K562 (cell line): Measurements from ENCODE around the gene KNDC1. TPM values are rescaled to one million over a fixed set of nuclear protein-coding genes. Genes with fewer than 3 reads are reported as not detected.

Source experiments
- ARID2 ChIP-seq: fragments of 450-650 bp; IDR thresholded peaks from 2 replicates; pipeline ENCODE4 v1.6.1; 2017; ENCODE audit warnings: antibody characterized with exemption, mild to moderate bottlenecking
- CBX8 ChIP-seq: fragments of 200-600 bp; sonication (generic); IDR thresholded peaks from 2 replicates; pipeline ENCODE4 v1.6.1; 2012; ENCODE audit warnings: borderline replicate concordance, mixed run types, low read depth, mild to moderate bottlenecking, moderate library complexity, mixed read lengths, low read length, control low read depth, inconsistent platforms; ENCODE audit not compliant: poor library complexity, severe bottlenecking; ENCODE audit errors: extremely low read depth
- DEAF1 ChIP-seq: fragments of 450-650 bp; formaldehyde crosslinking; IDR thresholded peaks from 2 replicates; pipeline ENCODE4 v1.4.0; 2020; ENCODE audit warnings: mild to moderate bottlenecking, moderate library complexity
- ETV6 ChIP-seq, 3 experiments: fragments of 150-350 bp in 1 of 3; sonication (generic) in 1 of 3; formaldehyde crosslinking in 1 of 3; IDR thresholded peaks; 2 replicates each; pipeline versions ENCODE4 v1.6.1 to v1.8.0; 2014 to 2022; ENCODE audit warnings: borderline replicate concordance in 2 of 3, low read depth in 2 of 3, antibody characterized with exemption in 1 of 3, low read length in 1 of 3, mild to moderate bottlenecking in 1 of 3, missing genetic modification reagents in 1 of 3
- FOXA1 ChIP-seq: fragments of 450-650 bp; IDR thresholded peaks from 2 replicates; pipeline ENCODE4 v1.6.1; 2016; ENCODE audit warnings: mild to moderate bottlenecking, borderline replicate concordance
- FOXK1 ChIP-seq: sonication (generic); formaldehyde crosslinking; IDR thresholded peaks from 2 replicates; pipeline ENCODE4 v1.8.0; 2022; ENCODE audit warnings: missing genetic modification reagents, mild to moderate bottlenecking, borderline replicate concordance
- HNRNPLL ChIP-seq: fragments of 200-400 bp; formaldehyde crosslinking; IDR thresholded peaks from 2 replicates; pipeline ENCODE4 v1.6.1; 2017; ENCODE audit warnings: low read length, low read depth, mild to moderate bottlenecking; ENCODE audit not compliant: poor library complexity, severe bottlenecking
- KDM5B ChIP-seq: fragments of 200-600 bp; sonication (generic); IDR thresholded peaks from 2 replicates; pipeline ENCODE4 v1.6.1; 2012; ENCODE audit warnings: low read depth, mild to moderate bottlenecking, moderate library complexity, low read length, control low read depth, inconsistent platforms; ENCODE audit not compliant: insufficient replicate concordance
- MAFF ChIP-seq: IDR thresholded peaks from 2 replicates; pipeline ENCODE4 v1.6.1; 2012; ENCODE audit warnings: low read length, improper control_type of control experiment
- MCM2 ChIP-seq: fragments of 450-650 bp; IDR thresholded peaks from 2 replicates; pipeline ENCODE4 v1.6.1; 2017; ENCODE audit warnings: low read depth, mild to moderate bottlenecking
- MNT ChIP-seq, 2 experiments: fragments of 450-650 bp; conservative IDR thresholded peaks; 2 replicates each; pipeline ENCODE4 v1.6.1; 2017; ENCODE audit warnings: mild to moderate bottlenecking in 2 of 2, moderate library complexity in 2 of 2
- POLR2AphosphoS5 ChIP-seq: IDR thresholded peaks from 2 replicates; pipeline ENCODE4 v1.6.1; 2011; ENCODE audit warnings: mild to moderate bottlenecking, low read depth, low read length, moderate library complexity; ENCODE audit not compliant: control insufficient read depth, insufficient read depth
- SMAD1 ChIP-seq: fragments of 150-350 bp; IDR thresholded peaks from 2 replicates; pipeline ENCODE4 v1.6.1; 2014; ENCODE audit warnings: low read length, low read depth; ENCODE audit not compliant: partially characterized antibody
- SNAPC5 ChIP-seq: fragments of 250-450 bp; sonication (Bioruptor Pico); IDR thresholded peaks from 2 replicates; pipeline ENCODE4 v1.8.0; 2021; ENCODE audit warnings: moderate library complexity, mild to moderate bottlenecking, inconsistent platforms
- TAF7 ChIP-seq: fragments of 450-650 bp; IDR thresholded peaks from 2 replicates; pipeline ENCODE4 v1.6.1; 2016; ENCODE audit warnings: missing genetic modification characterization, missing compliant biosample characterization
- TFAM ChIP-seq: fragments of 250-450 bp; sonication (Bioruptor Pico); conservative IDR thresholded peaks from 2 replicates; pipeline ENCODE4 v1.5.0; 2021; ENCODE audit warnings: mild to moderate bottlenecking, moderate library complexity
- THRB ChIP-seq: fragments of 450-650 bp; formaldehyde crosslinking; conservative IDR thresholded peaks from 2 replicates; pipeline ENCODE4 v1.4.0; 2022; ENCODE audit warnings: mild to moderate bottlenecking, missing genetic modification characterization
- ZBTB5 ChIP-seq: fragments of 450-650 bp; IDR thresholded peaks from 2 replicates; pipeline ENCODE4 v1.6.1; 2017; ENCODE audit warnings: antibody characterized with exemption
- ZNF121 ChIP-seq: sonication (generic); formaldehyde crosslinking; conservative IDR thresholded peaks from 2 replicates; pipeline ENCODE4 v1.8.0; 2022; ENCODE audit warnings: missing genetic modification reagents
- ZNF184 ChIP-seq: sonication (generic); formaldehyde crosslinking; IDR thresholded peaks from 2 replicates; pipeline ENCODE4 v1.5.0; 2020; ENCODE audit warnings: missing genetic modification reagents
- ZNF41 ChIP-seq: fragments of 250-450 bp; sonication (Bioruptor Pico); conservative IDR thresholded peaks from 2 replicates; pipeline ENCODE4 v1.4.0; 2020; ENCODE audit warnings: mild to moderate bottlenecking
- ZNF445 ChIP-seq: fragments of 250-450 bp; sonication (Bioruptor Pico); IDR thresholded peaks from 2 replicates; pipeline ENCODE4 v1.4.0; 2020; ENCODE audit warnings: low read depth, mild to moderate bottlenecking, moderate library complexity
- polyA plus RNA-seq, 8 experiments: library from polyadenylated mRNA; depleted of rRNA in 4 of 8; stranded (reverse) in 5 of 8; unstranded in 3 of 8; fragments of >200 nt; fragmentation: Nextera tagmentation in 2 of 8; fragmentation: Illumina TruSeq in 1 of 8; extraction: Ambion mirVana in 2 of 8; extraction: Trizol in 1 of 8; gene quantifications; 2 replicates each; pipeline versions ENCODE4 v1.2.1 to v1.2.3, GENCODE V29; 2011 to 2014; ENCODE audit warnings: inconsistent platforms in 1 of 8, missing spikeins in 1 of 8
- total RNA-seq, 7 experiments: library from RNA; depleted of rRNA in 6 of 7; stranded (reverse); fragments of >200 nt in 6 of 7; fragmentation: Illumina TruSeq in 2 of 7; extraction: Trizol in 2 of 7; gene quantifications; 2 replicates each; pipeline versions ENCODE4 v1.2.1 to v1.2.3, GENCODE V29; 2011 to 2021; ENCODE audit warnings: low replicate concordance in 1 of 7

The KNDC1 gene
- total and polyA plus RNA-seq, 9 of the 15 experiments (the other 6 are each of a cell fraction or from before 2014, with no cell fraction given) = 0.07 to 0.26 (median 0.11) TPM; not detected in 6

GRCh38 chr10:133143200-133143533 lies 16.9 kb upstream of the KNDC1 start (continued):
- TF ChIP-seq CBX8 = no peak
- TF ChIP-seq POLR2AphosphoS5 = peak; percentile 89
- no peak for TF ChIP-seq MAFF
- no peak for TF ChIP-seq THRB (CRISPR knock-in tag)
- no peak for TF ChIP-seq DEAF1 (CRISPR knock-in tag)
- no peak for TF ChIP-seq SMAD1
- TF ChIP-seq TFAM (CRISPR knock-in tag) = no peak
- no peak for TF ChIP-seq MCM2
- TF ChIP-seq ZNF41 (CRISPR knock-in tag) = no peak
- peak; percentile 56 to 86 for TF ChIP-seq MNT (conservative IDR thresholded peaks at IDR 0.05)
- no peak for TF ChIP-seq TAF7
- no peak for TF ChIP-seq FOXK1 (CRISPR knock-in tag)
- no peak for TF ChIP-seq KDM5B
- no peak for TF ChIP-seq ARID2
- no peak for TF ChIP-seq ZNF121 (CRISPR knock-in tag)
- TF ChIP-seq ZNF184 (CRISPR knock-in tag) = no peak
- no peak for TF ChIP-seq FOXA1
- no peak for TF ChIP-seq ETV6 (IDR thresholded peaks at IDR 0.05; ENCODE audit: borderline replicate concordance in 1 of 2, low read depth in 2 of 2, low read length in 1 of 2)
- TF ChIP-seq ETV6 (CRISPR knock-in tag; IDR thresholded peaks at IDR 0.05; ENCODE audit: borderline replicate concordance) = no peak
- no peak for TF ChIP-seq HNRNPLL
- no peak for TF ChIP-seq ZBTB5
- TF ChIP-seq ZNF445 (CRISPR knock-in tag) = no peak
- no peak for TF ChIP-seq SNAPC5 (CRISPR knock-in tag)
